Limb (tissue), 2 donors: ENCODE data around the gene CLIC5.
A peak's percentile ranks its signal among the peaks of the same experiment; 100 is the strongest.

Experiments used
- DNase-seq, 2 donors: peaks; one replicate each; pipeline ENCODE4 v3.0.0-alpha.2; 2016; ENCODE audit errors: extremely low spot score in 2 of 2

Gene CLIC5

GRCh38 chr6:45896783-45897441, 118.7 kb downstream of the CLIC5 start:
- DNase-seq: no peak

GRCh38 chr6:45895569-45895968, 120.1 kb downstream of the CLIC5 start:
- DNase-seq: no peak

- DNase-seq: no peak
These were observed 122.9 kb downstream of the CLIC5 start for GRCh38 chr6:45892696-45893245.

- no peak for DNase-seq
These were observed 123.5 kb downstream of the CLIC5 start for GRCh38 chr6:45892196-45892595.

GRCh38 chr6:45886776-45887175, 128.9 kb downstream of the CLIC5 start:
- no peak for DNase-seq

- DNase-seq: no peak
These were observed 131.3 kb downstream of the CLIC5 start for GRCh38 chr6:45884336-45884735.

GRCh38 chr6:45882671-45883070, 133.0 kb downstream of the CLIC5 start:
- no peak for DNase-seq

GRCh38 chr6:45881705-45882467, 133.8 kb downstream of the CLIC5 start:
- no peak for DNase-seq

- DNase-seq: peak in 1 of 2 donors; percentile 28
These were observed 135.0 kb downstream of the CLIC5 start for GRCh38 chr6:45880676-45881075.

GRCh38 chr6:45880159-45880558, 135.5 kb downstream of the CLIC5 start:
- DNase-seq: peak in 1 of 2 donors; percentile 18

GRCh38 chr6:45877970-45878590, 137.6 kb downstream of the CLIC5 start:
- DNase-seq: no peak

GRCh38 chr6:45872827-45873365, 142.8 kb downstream of the CLIC5 start:
- DNase-seq: peak in 1 of 2 donors; percentile 15

- DNase-seq: no peak
These were observed 145.1 kb downstream of the CLIC5 start for GRCh38 chr6:45870531-45870930.

- DNase-seq: no peak
These were observed 151.0 kb downstream of the CLIC5 start for GRCh38 chr6:45864651-45865050.

GRCh38 chr6:45858691-45859090, 157.0 kb downstream of the CLIC5 start:
- no peak for DNase-seq

- no peak for DNase-seq
These were observed 157.8 kb downstream of the CLIC5 start for GRCh38 chr6:45857827-45858226.

GRCh38 chr6:45855642-45856394, 159.8 kb downstream of the CLIC5 start:
- no peak for DNase-seq

GRCh38 chr6:45854149-45854742, 161.4 kb downstream of the CLIC5 start:
- DNase-seq: no peak

- no peak for DNase-seq
These were observed 164.6 kb downstream of the CLIC5 start for GRCh38 chr6:45851034-45851400.

GRCh38 chr6:45850378-45851033, 165.2 kb downstream of the CLIC5 start:
- DNase-seq: no peak
